DLD1 (cell line): Measurements from ENCODE around the gene PDCD1.

Experiments
- in situ Hi-C: cut with HindIII; loops from 2 replicates; pipeline ENCODE4 v1.10.0; 2017; ENCODE audit warnings: low sequenced_read_pairs

PDCD1 gene

GRCh38 chr2:241852981-241853631 lies 5.6 kb downstream of the PDCD1 start:
- in situ Hi-C loops: no loop called here

GRCh38 chr2:241852116-241852980 lies 6.3 kb downstream of the PDCD1 start:
- in situ Hi-C loops: no loop called here

GRCh38 chr2:241851325-241852115 lies 7.2 kb downstream of the PDCD1 start:
- in situ Hi-C loops: no loop called here

- in situ Hi-C loops: no loop called here
Observed at GRCh38 chr2:241850544-241851324, 8.0 kb downstream of the PDCD1 start.

DNA sequence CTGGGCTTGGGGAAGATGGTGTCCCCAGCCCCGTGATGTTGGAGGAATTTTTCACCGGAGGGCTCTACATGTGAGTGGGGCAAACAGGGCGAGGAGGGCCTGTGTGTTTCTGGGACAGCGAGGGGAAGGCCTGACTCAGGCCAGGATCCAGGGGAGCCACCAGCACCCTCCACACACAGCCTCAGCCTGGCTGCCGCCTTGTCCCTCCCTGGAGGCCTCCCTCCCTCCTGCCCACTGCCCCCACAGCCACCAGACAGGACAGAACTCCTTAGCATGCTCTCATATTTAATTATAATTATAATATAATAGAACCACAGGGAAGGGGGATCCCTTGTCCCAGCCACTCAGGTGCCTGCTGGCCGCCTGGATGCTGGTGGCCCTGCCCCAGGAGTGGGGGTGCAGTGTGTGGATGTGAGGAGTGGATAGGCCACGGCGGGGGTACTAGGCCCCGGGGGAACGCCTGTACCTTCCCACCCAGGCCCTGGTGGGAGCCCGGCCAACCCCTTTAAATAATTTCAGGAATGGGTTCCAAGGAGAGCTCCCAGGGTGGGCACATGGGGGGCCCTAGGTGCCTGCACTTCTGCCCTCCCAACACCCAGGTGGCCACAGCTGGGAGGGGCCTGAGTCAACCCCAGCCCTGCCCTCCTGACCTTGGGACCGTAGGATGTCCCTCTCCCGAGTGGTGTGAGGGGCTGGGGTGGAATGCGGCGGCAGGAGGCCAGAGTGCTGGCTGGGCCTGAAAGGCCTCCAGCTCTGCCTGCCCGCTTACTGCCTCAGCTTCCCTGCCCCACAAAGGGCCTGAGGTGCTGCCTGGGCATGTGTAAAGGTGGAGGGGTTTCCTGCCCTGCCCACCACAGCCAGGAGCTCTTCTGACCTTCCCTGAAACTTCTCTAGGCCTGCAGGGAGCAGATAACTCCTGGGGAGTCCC lies 8.8 kb downstream of the PDCD1 start:
- in situ Hi-C loops: no loop called here

- in situ Hi-C loops: no loop called here
Observed at GRCh38 chr2:241848761-241849615, 9.7 kb downstream of the PDCD1 start.

GRCh38 chr2:241846406-241846805 lies 12.3 kb downstream of the PDCD1 start:
- in situ Hi-C loops: no loop called here

DNA sequence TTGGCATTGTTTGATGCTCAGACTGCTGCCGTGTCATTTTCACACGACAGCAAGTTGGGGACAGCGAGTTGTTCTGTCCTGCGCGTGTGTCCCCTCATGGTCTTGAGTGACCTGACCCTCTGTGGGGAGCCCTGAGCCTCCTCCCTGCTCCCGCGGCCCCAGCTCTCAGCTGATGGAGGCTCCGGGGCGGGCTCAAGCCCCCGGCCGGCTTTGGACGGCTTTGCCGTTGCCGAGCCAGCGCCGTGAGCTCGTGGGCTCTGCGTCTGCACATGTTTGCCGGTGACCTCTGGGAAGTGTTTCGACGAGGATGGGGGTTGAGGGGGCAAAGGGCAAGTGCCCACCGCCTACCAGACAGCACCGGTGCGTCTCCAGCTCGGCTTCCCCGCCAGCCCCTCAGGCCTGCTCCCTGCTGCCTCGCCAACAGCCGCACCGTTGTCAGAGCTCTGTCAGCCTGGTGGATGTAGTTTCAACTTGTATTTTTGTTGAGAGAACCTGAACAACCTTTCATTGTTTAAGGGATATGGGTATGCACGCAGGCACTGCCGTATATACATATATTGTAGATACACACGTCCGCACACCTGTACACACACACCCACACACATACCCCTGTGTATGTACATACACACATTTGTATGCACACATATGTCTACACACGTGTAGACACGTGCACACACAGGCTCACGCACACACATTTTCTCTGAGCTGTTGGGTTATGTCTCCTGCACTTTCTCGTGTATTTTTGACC lies 13.7 kb downstream of the PDCD1 start:
- in situ Hi-C loops: no loop called here

DNA sequence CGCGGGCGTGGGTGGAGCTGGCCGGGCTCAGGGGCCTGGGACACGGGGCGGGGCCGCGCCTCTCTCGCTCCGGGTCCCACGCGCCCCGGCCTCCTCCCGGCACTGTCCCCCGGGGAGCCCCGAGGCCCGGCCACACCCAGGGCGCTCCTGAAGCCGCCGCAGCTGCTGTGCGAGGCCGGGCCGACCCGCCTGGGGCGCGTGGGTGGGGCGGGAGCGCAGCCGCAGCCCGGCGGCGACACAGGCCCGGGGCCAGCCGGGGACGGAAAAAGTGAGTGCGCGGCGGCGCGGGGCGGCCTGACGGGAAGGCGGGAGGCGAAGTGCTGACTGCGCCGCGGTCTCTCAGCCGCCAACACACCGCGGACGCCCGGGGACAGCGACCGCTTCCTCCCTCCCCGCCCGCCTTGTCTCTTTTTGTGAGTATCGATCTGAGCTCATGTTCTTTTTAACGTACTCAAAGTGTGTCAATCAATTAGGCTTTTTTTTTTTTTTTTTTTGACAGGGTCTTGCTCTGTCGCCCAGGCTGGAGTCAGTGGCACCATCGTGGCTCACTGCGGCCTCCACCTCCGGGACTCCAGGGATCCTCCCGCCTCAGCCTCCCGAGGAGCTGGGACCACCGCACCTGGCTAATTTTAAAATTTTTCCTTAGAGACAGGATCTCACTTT lies 14.5 kb downstream of the PDCD1 start:
- in situ Hi-C loops: no loop called here

DNA sequence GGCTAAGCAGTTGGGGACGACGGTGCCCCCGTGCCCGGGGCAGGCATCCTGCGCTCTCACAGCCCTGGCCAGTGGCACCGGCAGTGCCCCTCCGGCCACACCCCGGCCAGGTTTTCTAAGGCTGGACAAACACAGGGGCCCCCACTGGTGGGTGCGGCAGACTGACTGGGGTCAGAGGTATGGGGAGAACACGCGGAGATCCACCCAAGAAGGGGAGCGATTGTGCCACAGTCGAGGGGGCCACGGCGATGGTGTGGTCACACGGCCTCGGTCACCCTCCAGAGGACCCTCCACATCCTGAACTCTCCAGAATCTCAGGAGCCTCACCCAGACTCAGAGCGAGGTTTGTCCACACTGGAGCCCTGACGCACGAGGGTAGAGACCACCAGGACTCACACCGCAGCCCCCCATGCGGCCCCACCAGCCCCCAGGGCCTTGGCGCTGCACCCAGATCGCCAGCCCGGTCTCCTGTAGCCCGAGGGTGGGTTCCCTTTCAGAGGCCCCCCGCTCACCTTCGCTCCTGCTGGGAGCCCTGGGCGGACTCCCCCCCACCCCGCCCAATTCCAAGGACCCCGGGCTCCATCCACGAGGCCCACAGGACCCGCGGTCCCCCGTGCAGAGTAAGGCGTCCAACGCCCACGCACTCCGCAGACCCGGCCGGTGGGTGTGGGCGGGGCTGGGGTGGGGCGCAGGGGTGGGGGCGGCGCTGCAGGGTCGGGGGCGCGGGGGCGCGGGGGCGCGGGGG lies 15.2 kb downstream of the PDCD1 start:
- in situ Hi-C loops: no loop called here

DNA sequence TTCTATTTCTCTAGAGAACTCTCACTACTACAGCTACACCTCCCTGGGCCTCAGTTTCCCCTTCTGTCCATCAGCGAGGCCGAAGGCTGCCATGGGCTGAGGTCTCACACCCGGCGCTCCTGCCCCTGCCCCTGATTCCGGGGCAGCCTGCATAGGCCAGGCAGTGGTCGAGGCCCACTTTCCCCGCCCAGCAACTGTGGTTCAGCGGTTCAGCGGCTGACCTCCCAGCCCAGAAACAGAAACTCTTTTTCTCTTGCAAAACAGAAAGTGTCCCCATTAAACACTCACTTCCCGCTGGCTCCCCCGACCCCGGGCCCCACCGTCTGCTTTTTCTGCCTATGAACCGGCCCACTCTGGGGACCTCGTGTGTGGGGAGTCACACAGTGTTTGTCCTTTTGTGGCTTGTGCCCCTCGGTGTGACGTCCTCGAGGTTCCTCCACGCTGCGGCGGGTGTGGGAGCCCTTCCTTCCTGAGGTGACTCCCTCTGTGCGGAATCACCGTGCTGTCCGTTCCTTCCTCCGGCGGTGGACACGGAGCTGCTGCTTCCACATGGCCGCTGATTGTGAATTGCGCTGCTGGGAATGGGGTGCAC lies 16.0 kb downstream of the PDCD1 start:
- in situ Hi-C loops: no loop called here

GRCh38 chr2:241842067-241842415 lies 16.7 kb downstream of the PDCD1 start:
- in situ Hi-C loops: no loop called here

DNA sequence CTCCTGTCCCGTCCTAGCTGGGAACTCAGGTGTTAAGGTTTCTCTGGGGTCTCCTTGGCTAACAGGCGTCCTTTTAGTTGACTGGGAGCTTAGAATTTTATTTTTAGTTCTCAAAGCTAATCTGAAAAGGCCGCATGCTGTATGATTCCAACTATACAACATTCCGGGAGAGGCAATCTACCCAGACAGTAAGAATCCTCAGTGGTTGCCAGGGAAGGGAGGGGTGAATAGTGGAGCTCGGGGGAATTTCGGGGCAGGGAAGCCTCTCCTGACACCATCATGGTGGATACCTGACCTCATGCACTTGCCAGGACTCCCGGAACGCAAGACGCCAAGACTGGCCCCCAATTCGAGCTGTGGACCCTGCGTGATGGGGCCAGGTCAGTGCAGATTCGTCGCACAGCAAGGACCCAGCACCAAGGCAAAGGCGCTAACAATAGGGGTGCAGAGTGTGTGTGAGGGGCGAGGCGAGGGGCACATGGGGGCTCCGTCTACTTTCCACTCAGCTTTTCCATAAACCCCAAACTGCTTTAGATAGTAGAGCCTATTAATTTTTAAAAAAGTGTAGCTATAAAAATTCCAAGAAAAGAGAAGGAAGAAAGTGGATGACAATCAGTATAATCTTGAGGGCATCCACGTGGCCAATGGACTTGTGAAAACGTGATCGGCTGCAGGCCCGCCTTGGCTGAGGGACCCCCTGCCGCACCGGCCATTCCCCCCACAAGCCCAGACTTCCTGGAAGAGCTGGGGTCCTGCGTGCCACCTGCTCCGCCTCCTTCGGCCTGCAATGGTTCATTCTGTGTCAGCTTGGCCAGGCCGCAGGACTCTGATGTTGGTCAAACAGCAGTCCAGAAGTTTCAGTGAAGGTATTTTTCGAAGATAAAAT lies 17.3 kb downstream of the PDCD1 start:
- in situ Hi-C loops: no loop called here

- in situ Hi-C loops: no loop called here
Observed at GRCh38 chr2:241837197-241837965, 21.3 kb downstream of the PDCD1 start.

GRCh38 chr2:241836292-241836691 lies 22.4 kb downstream of the PDCD1 start:
- in situ Hi-C loops: no loop called here
